Measurements from ENCODE around the gene PRMT9.

GRCh38 chr4:147628415-147628814, 55.5 kb downstream of the PRMT9 start:
- TF ChIP-seq EZH2 (IDR thresholded peaks at IDR 0.05; ENCODE audit: insufficient read depth, poor library complexity, severe bottlenecking) (no peak), EZH2phosphoT487 (IDR thresholded peaks at IDR 0.05; ENCODE audit: insufficient read depth, low read depth) (no peak)
